Activated CD4-positive, alpha-beta memory T cell treated with anti-CD3 and anti-CD28 coated beads, Interleukin-2, amount 10 ng/mL, durations not matched to agents 7 days and 5 days (primary cell): ENCODE measurements around the gene CPOX. TPM values are rescaled to one million over a fixed set of nuclear protein-coding genes. Genes with fewer than 3 reads are reported as not detected.

Source experiments
- CTCF ChIA-PET: fragments of 350-600 bp; sonication (Branson Sonifier 250); formaldehyde crosslinking; loops from one replicate; lab custom pipeline; 2021; ENCODE audit warnings: antibody characterized with exemption, inconsistent platforms; lab: Charles Lee
- POLR2A ChIA-PET: fragments of 350-600 bp; sonication (Branson Sonifier 250); formaldehyde crosslinking; loops from one replicate; lab custom pipeline; 2021; ENCODE audit warnings: antibody characterized with exemption; lab: Charles Lee
- DNase-seq: peaks from one replicate; pipeline ENCODE4 v3.0.0-alpha.2; 2020
- H3K27ac Mint-ChIP-seq: one replicate; pipeline ENCODE4 v1.8.0; 2021; ENCODE audit warnings: mild to moderate bottlenecking, mixed read lengths
- H3K27me3 Mint-ChIP-seq: one replicate; pipeline ENCODE4 v1.8.0; 2021; ENCODE audit warnings: mixed read lengths
- H3K36me3 Mint-ChIP-seq: one replicate; pipeline ENCODE4 v1.8.0; 2021; ENCODE audit warnings: low read depth, mixed read lengths
- H3K4me1 Mint-ChIP-seq: one replicate; pipeline ENCODE4 v1.8.0; 2021; ENCODE audit warnings: mixed read lengths
- H3K4me3 Mint-ChIP-seq: one replicate; pipeline ENCODE4 v1.8.0; 2021; ENCODE audit warnings: mild to moderate bottlenecking, mixed read lengths
- H3K9me3 Mint-ChIP-seq: one replicate; pipeline ENCODE4 v1.8.0; 2021; ENCODE audit warnings: mixed read lengths
- total RNA-seq, 2 experiments: library from RNA; stranded (reverse); gene quantifications; one replicate each; pipeline ENCODE4 v1.2.3, GENCODE V29; 2021

Gene CPOX
- total RNA-seq, 2 experiments from 2014 or later = 75.9 to 78.0 TPM

DNA sequence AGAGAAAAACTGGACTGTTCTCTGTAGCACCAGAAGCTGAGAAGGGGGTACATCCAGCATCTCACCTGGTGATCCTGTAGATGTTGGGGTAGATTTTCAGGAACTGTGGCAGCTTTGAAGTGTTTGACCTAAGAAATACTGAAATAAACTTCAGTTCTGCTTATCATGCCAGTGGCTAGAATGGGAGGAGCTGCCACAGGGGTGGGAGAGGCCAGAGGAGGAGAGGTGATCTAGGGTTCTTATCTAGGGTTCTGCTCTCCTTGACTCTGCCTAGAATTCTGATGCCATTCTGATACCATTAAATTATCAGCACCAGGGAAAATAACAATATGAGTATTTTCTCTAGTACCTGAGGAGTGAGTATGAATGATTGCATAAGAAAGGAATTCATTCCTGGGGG, 10.2 kb upstream of the CPOX start:
- no peak overlapping the region for H3K4me3 Mint-ChIP-seq
- CTCF ChIA-PET = interaction anchor here (1.0 to 3.4 kb wide), 3 partner anchors 8 to 233 kb away, joined by 3 to 21 read pairs (median 5); partner anchors contain the start of gene CPOX
- peaks cover 18% of the 10 kb centered on the region for H3K27me3 Mint-ChIP-seq
- H3K36me3 Mint-ChIP-seq = no peaks in the 10 kb centered on the region
- no peaks in the 10 kb centered on the region for H3K4me1 Mint-ChIP-seq
- no peak overlapping the region for H3K27ac Mint-ChIP-seq
- no peaks in the 10 kb centered on the region for H3K9me3 Mint-ChIP-seq
- POLR2A ChIA-PET = no interaction called here
- no peak for DNase-seq

DNA sequence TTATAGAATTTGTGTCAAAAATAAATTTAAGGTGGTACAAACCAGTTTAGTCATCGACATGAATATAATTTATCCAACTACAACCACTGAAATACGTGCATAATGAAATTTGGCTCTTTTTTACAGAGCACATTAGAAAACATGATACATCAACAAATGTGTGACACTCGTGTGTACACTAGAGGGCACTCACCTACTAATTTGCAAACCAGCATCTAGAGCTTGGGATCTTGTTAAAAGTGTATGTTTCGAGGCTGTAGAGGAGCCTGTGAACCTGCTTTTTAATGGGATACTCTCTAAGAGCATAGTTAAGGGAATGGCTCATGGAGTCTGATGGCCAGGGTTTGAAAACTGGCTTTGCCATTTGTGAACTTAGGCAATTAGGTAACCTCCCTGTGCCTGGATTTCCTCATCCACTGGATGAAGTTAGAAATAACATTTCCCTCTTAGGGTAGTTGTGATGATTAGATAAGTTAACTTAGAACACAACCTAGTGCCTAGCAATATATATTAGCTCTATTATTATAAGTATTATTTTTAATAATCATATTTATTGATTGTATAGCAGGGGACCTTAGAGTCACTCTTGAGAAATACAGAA, 8.8 kb upstream of the CPOX start:
- DNase-seq = no peak
- Mint-ChIP-seq H3K4me3 (no peak overlapping the region), H3K27me3 (peaks cover 16% of the 10 kb centered on the region), H3K36me3 (no peaks in the 10 kb centered on the region), H3K27ac (no peak overlapping the region), H3K4me1 (no peaks in the 10 kb centered on the region), H3K9me3 (no peaks in the 10 kb centered on the region)
- POLR2A ChIA-PET = interaction anchor here (0.6 to 1.4 kb wide), 5 partner anchors 9 to 211 kb away, joined by 3 to 4 read pairs (median 3); partner anchors contain the start of genes CLDND1 and CPOX
- CTCF ChIA-PET = interaction anchor here (0.6 to 3.4 kb wide), 29 partner anchors 9 to 582 kb away, joined by 3 to 21 read pairs (median 3); partner anchors contain the start of gene CPOX

DNA sequence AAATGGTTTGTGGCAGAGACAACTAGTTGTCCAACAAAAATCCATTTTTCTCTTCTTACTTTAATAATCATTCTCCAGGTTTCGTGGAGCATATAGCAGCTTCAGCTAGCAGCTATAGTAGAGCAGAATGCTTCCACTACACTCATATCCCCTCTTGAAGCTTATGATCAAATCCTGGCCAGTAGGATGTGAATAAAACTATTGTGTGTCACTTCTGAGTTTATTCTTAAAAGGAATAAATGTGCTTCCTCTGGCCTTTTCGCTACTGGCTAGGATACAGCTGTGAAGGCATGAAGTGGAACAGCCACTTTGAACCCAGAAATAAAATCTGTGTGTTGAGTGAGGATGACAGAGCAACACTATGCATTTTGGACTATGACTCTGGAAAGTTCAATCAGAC, 7.8 kb upstream of the CPOX start:
- POLR2A ChIA-PET = interaction anchor here (0.9 kb wide), 1 partner anchor 11 kb away, joined by 3 read pairs; no protein-coding TSS in a partner anchor
- Mint-ChIP-seq H3K4me3 (no peak overlapping the region), H3K36me3 (no peaks in the 10 kb centered on the region), H3K27me3 (peaks cover 13% of the 10 kb centered on the region), H3K27ac (no peak overlapping the region), H3K9me3 (no peaks in the 10 kb centered on the region), H3K4me1 (peaks cover 2% of the 10 kb centered on the region)
- no peak for DNase-seq
- CTCF ChIA-PET = interaction anchor here (0.6 to 3.4 kb wide), 15 partner anchors 8 to 572 kb away, joined by 3 to 21 read pairs (median 4); partner anchors contain the start of gene CPOX

DNA sequence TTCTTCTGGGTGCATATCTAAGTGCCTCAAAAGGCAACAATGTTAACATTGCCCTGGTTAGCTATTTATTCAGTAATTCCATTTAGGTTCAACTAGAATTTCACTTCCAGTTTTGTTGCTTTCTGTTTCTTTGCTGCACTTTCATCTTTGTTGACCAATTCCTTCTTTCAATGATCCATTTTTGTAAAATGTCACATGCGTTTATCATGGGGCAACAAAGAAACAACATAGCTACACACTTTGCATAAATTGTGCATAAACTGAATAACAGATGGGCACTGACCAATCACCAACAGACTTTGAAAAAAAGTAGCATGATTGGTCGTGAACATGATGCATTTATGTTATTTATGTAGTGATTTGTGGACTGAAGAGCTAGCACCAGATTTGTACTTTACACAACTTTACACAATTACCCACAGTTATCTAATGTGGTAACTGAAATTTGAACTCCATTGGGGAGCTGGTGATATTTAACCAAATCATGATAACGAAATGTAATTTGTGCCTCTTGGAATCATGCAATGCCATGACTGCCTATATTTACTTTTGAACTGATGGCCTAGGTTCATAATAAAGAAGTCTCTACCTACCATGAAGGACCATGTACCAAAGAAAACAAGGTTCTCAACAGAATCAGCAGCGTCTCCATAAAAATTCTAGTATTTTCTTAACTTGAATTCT, 7.1 kb upstream of the CPOX start:
- POLR2A ChIA-PET = interaction anchor here (0.9 kb wide), 1 partner anchor 11 kb away, joined by 3 read pairs; no protein-coding TSS in a partner anchor

DNA sequence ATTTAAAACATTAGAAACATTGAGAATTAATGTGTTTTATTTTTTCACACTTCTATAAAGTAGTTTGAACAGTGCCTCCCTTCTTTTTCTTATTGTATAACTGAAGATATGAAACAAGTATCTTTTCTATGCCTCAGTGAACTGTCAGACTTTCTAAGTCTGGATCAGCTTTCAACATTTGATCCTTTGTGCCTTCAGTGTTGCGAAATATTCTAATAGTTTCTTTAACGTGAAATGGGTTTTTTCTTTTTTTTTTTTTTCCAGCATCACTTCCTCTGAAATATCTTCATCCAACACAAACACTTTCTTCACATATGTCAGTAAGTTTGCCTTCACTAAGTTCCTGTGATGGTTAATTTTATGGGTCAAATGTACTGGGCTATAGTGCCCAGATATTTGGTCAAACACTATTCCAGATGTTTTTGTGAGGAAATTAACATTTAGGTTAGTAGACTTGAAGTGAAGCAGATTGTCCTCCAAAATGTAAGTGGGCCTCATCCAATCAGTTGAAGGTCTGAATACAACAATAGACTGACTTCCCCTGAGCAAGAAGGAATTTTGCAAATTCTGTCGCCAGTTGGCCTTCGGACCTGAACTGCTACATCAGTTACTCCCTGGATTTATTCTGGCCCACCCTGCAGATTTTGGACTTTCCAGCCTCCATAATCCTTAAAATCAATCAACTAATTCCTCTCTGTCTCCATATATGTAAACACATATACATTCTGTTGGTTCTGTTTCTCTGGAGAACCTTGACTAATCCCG, 6.4 kb upstream of the CPOX start:
- Mint-ChIP-seq H3K36me3 (no peaks in the 10 kb centered on the region), H3K4me3 (no peak overlapping the region), H3K27me3 (peaks cover 9% of the 10 kb centered on the region), H3K9me3 (no peaks in the 10 kb centered on the region), H3K27ac (no peak overlapping the region), H3K4me1 (peaks cover 4% of the 10 kb centered on the region)
- POLR2A ChIA-PET = interaction anchor here (0.9 kb wide), 1 partner anchor 10 kb away, joined by 3 read pairs; no protein-coding TSS in a partner anchor
- CTCF ChIA-PET = interaction anchor here (1.7 to 3.2 kb wide), 4 partner anchors 15 to 561 kb away, joined by 5 to 17 read pairs (median 15); no protein-coding TSS in a partner anchor
- no peak for DNase-seq

More for the DNA sequence above, 7.1 kb upstream of the CPOX start:
- Mint-ChIP-seq H3K27me3 (peaks cover 11% of the 10 kb centered on the region), H3K36me3 (no peaks in the 10 kb centered on the region), H3K27ac (no peak overlapping the region), H3K4me3 (no peak overlapping the region), H3K4me1 (peaks cover 2% of the 10 kb centered on the region), H3K9me3 (no peaks in the 10 kb centered on the region)
- CTCF ChIA-PET = interaction anchor here (1.4 to 3.4 kb wide), 9 partner anchors 7 to 561 kb away, joined by 3 to 21 read pairs (median 12); partner anchors contain the start of gene CPOX
- no peak for DNase-seq

DNA sequence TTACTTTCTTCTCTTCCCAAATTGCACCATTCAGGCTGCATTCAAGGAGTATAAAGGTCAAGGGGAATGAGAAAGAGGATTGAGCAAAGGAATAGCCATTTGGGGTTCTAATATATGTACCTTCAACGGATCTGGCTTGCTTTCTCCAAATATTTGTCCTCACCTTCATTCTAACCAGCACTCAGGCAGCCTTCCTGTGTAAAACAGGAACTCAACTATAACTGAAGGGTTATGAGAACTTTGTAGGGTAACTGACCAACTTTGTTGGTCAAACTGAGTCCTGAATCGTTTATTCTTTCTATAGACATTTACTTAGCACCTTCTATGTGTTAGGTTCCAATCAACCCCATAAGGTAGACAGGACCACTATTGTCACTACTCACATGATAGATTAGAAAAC, 5.1 kb upstream of the CPOX start:
- Mint-ChIP-seq H3K4me1 (peaks cover 14% of the 10 kb centered on the region), H3K27me3 (peaks cover 4% of the 10 kb centered on the region), H3K9me3 (no peaks in the 10 kb centered on the region), H3K27ac (no peak overlapping the region), H3K4me3 (no peak overlapping the region), H3K36me3 (no peaks in the 10 kb centered on the region)
- DNase-seq = no peak
- CTCF ChIA-PET = interaction anchor here (1.0 kb wide), 3 partner anchors 9 to 572 kb away, joined by 3 read pairs; no protein-coding TSS in a partner anchor
- POLR2A ChIA-PET = no interaction called here

DNA sequence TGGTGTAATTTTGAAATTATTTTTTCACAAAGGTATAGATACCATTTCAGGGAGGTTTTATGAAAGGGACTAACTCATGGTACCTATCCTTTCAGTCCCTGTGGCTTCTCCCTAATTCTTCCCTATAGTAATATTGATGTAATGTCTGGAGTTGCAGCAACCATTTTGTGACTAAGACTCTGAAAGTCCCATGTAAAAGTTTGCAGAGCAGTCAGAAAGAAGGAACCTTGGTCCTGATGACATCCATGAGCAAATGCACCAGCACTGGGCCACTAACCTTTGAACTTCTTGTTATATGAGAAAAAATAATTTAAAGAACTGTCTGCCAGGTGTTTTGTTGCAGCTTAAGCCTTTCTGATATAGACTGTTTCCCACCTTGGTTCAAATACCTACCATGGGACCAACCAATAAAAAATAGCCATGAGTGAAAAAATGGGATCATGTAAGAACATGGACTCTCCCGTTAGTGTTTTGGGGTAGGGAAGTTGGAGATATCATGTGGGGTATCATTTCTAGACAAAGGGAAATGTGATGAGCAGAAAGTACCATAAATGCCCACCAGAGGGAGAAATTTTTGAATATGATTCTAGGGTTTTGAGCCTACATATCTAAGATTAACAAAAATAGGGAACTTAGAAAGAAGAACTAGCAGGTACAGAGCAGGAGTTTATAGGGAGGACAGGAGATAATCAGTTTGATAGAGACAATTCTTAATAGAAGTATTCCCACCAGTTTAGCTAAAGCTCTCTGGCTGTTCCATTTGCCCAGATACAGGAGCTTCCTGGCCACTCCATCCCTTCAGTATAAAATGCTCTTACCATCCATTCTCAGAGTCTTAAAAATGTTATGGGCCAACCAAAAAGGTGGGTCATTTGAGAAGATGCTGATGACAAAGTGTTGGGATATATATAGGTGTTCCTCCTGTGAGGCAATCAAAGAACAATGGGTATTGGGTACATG, 3.4 kb upstream of the CPOX start:
- Mint-ChIP-seq H3K4me3 (no peak overlapping the region), H3K36me3 (peaks cover 11% of the 10 kb centered on the region), H3K9me3 (no peaks in the 10 kb centered on the region), H3K27me3 (no peaks in the 10 kb centered on the region), H3K4me1 (peaks cover 20% of the 10 kb centered on the region), H3K27ac (no peak overlapping the region)
- ChIA-PET POLR2A (interaction anchor here (8.1 to 10.5 kb wide), 2 partner anchors 31 to 76 kb away, joined by 62 to 101 read pairs; partner anchors contain the start of gene CLDND1), CTCF (interaction anchor here (1.0 to 2.8 kb wide), 9 partner anchors 8 to 574 kb away, joined by 3 to 8 read pairs (median 5); no protein-coding TSS in a partner anchor)
- no peak for DNase-seq

DNA sequence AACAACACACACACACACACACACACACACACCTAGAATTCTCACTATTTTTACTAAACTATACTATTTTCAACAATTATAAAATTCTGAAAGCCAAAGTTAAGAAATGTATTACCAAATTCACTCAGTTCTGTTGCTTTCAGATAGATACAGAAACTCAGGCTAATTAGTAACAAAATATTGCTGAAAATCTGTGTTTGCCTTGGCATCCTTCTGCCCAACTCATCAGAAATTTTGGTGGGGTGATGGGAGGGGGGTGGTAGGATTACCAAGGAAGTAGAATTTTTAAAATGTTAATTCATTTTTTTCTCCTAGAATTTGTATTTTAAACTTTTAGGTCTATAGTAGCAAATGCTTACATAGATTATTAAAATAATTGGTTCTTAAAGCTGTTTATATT, 2.7 kb upstream of the CPOX start:
- ChIA-PET POLR2A (interaction anchor here (8.1 to 10.5 kb wide), 2 partner anchors 31 to 75 kb away, joined by 62 to 101 read pairs; partner anchors contain the start of gene CLDND1), CTCF (interaction anchor here (0.8 to 2.8 kb wide), 8 partner anchors 8 to 556 kb away, joined by 3 to 8 read pairs (median 6); no protein-coding TSS in a partner anchor)
- no peaks in the 10 kb centered on the region for H3K27me3 Mint-ChIP-seq
- peaks cover 25% of the 10 kb centered on the region for H3K4me1 Mint-ChIP-seq
- no peak for DNase-seq
- no peak overlapping the region for H3K4me3 Mint-ChIP-seq
- no peaks in the 10 kb centered on the region for H3K9me3 Mint-ChIP-seq
- H3K36me3 Mint-ChIP-seq = peaks cover 17% of the 10 kb centered on the region
- H3K27ac Mint-ChIP-seq = no peak overlapping the region

DNA sequence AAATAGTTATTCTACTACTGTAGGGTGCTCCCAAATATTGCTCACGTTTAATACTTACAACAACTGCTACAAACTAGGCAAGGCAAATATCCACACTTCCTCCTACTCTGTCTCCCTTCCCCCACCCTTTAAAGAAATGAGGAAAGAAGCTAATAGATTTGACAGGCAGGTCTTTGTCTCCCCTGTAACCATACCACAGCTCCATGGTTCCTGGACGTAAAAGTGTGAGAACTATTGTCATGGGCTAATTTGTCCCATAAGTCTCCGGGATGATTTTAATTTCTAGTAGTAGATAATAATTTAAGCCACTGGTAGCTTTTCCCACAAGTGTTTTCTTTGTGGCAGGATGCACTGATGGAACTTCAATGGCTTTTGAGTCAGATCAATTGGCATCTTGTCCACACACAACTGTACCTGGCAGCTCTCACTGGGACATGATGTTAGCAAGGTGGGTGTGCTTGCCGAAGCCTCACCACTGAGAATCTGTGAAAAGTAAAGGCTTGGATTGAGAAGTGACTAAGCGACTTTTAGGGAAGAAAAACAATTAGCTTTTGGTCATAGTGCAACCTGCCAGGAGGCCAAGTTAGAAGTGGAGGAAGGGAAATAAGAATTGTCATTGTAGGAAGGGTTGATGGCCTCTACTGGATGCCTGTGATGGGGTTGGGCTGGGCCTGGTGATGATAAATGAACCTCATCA, 1.4 kb upstream of the CPOX start:
- peak overlapping the region; percentile 15 for H3K4me3 Mint-ChIP-seq
- peaks cover 30% of the 10 kb centered on the region for H3K36me3 Mint-ChIP-seq
- H3K27ac Mint-ChIP-seq = no peak overlapping the region
- H3K9me3 Mint-ChIP-seq = no peaks in the 10 kb centered on the region
- ChIA-PET POLR2A (interaction anchor here (0.9 to 10.5 kb wide), 8 partner anchors 29 to 556 kb away, joined by 3 to 101 read pairs (median 28); partner anchors contain the start of genes CLDND1 and GPR15), CTCF (interaction anchor here (0.6 to 3.5 kb wide), 8 partner anchors 8 to 557 kb away, joined by 3 to 21 read pairs (median 6); partner anchors contain the start of gene CLDND1)
- no peaks in the 10 kb centered on the region for H3K27me3 Mint-ChIP-seq
- peaks cover 37% of the 10 kb centered on the region for H3K4me1 Mint-ChIP-seq
- DNase-seq = no peak

DNA sequence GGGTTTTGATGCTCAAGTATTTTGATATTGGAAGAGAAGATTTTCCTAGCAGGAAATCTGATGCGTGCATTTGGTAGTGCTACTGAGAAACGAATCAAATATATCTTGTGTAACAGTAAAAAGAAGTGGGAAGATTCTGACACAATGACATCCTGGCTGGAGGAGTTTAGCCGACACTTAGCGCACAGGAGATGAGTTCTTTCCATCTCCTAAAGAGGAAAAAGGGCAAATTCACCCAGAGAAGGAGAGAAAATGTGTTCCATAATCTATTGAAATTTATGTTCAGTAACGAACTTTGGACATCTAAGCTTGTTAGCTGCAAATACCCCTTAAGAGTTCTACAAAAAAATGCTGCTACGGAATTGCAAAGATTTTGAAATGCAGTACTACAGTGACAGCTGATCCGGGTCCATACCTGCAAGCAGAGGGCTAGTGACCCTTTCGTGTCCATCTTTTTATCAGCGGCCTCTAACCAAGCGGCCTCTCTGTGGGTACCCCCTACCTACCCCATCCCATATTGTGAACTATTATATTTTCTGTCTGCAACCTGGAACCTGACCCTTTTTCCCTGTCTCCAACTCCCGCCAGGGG, 971 bp downstream of the CPOX start:
- Mint-ChIP-seq H3K4me3 (peak overlapping the region; percentile 94), H3K9me3 (no peaks in the 10 kb centered on the region), H3K27ac (peak overlapping the region; percentile 82), H3K27me3 (no peaks in the 10 kb centered on the region), H3K36me3 (peaks cover 50% of the 10 kb centered on the region), H3K4me1 (peaks cover 57% of the 10 kb centered on the region)
- DNase-seq = no peak
- ChIA-PET POLR2A (interaction anchor here (0.8 to 10.5 kb wide), 14 partner anchors 13 to 720 kb away, joined by 3 to 101 read pairs (median 14); partner anchors contain the start of genes CLDND1 and GPR15), CTCF (interaction anchor here (1.0 to 3.5 kb wide), 5 partner anchors 10 to 553 kb away, joined by 3 to 21 read pairs (median 6); partner anchors contain the start of gene CLDND1)
